ENCODE results near the gene TMEM132C.
"Not testable (repeated sequence)": the region's sequence is repeated elsewhere in the genome, so short reads cannot be mapped to it uniquely, and the experiment has no call there.

TMEM132C gene

GRCh38 chr12:128471491-128471890 lies 204.5 kb downstream of the TMEM132C start:
- no peak for DNase-seq (ENCODE audit: low spot score in 2 of 2)
- ATAC-seq (ENCODE audit: low read depth) = no peak
- Mint-ChIP-seq H3K4me3 (no peak overlapping the region), H3K27me3 (peaks cover 8% of the 10 kb centered on the region), H3K9me3 (peaks cover 8% of the 10 kb centered on the region), H3K4me1 (no peaks in the 10 kb centered on the region), H3K36me3 (peaks cover 8% of the 10 kb centered on the region), H3K27ac (no peak overlapping the region)

GRCh38 chr12:128474916-128475315 lies 207.9 kb downstream of the TMEM132C start:
- Mint-ChIP-seq H3K27ac (no peak overlapping the region), H3K27me3 (peaks cover 8% of the 10 kb centered on the region), H3K36me3 (peaks cover 8% of the 10 kb centered on the region), H3K4me1 (no peaks in the 10 kb centered on the region), H3K9me3 (peaks cover 8% of the 10 kb centered on the region), H3K4me3 (no peak overlapping the region)
- ATAC-seq (ENCODE audit: low read depth) = no peak
- DNase-seq (ENCODE audit: low spot score in 2 of 2) = no peak

GRCh38 chr12:128476266-128476665 lies 209.3 kb downstream of the TMEM132C start:
- ATAC-seq (ENCODE audit: low read depth) (no peak), DNase-seq (ENCODE audit: low spot score in 2 of 2) (no peak)
- Mint-ChIP-seq H3K9me3 (peaks cover 8% of the 10 kb centered on the region), H3K4me3 (no peak overlapping the region), H3K27me3 (peaks cover 8% of the 10 kb centered on the region), H3K27ac (no peak overlapping the region), H3K36me3 (peaks cover 8% of the 10 kb centered on the region), H3K4me1 (no peaks in the 10 kb centered on the region)

GRCh38 chr12:128483526-128484255 lies 216.7 kb downstream of the TMEM132C start:
- H3K4me3 Mint-ChIP-seq = no peak overlapping the region
- no peak for DNase-seq (ENCODE audit: low spot score in 2 of 2)
- H3K9me3 Mint-ChIP-seq = peaks cover 3% of the 10 kb centered on the region
- no peaks in the 10 kb centered on the region for H3K4me1 Mint-ChIP-seq
- ATAC-seq (ENCODE audit: low read depth) = no peak
- no peaks in the 10 kb centered on the region for H3K27me3 Mint-ChIP-seq
- no peak overlapping the region for H3K27ac Mint-ChIP-seq
- no peaks in the 10 kb centered on the region for H3K36me3 Mint-ChIP-seq

- DNase-seq (ENCODE audit: low spot score in 2 of 2); ATAC-seq (ENCODE audit: low read depth); H3K4me1 Mint-ChIP-seq; H3K36me3 Mint-ChIP-seq; H3K27me3 Mint-ChIP-seq; H3K27ac Mint-ChIP-seq; H3K4me3 Mint-ChIP-seq: not testable (repeated sequence)
- H3K9me3 Mint-ChIP-seq = peaks cover 16% of the 10 kb centered on the region
Observed at GRCh38 chr12:128497376-128497775, 230.4 kb downstream of the TMEM132C start.

- Mint-ChIP-seq H3K27me3 (no peaks in the 10 kb centered on the region), H3K9me3 (peaks cover 1% of the 10 kb centered on the region), H3K4me3 (no peak overlapping the region), H3K4me1 (no peaks in the 10 kb centered on the region), H3K27ac (no peak overlapping the region), H3K36me3 (no peaks in the 10 kb centered on the region)
- ATAC-seq (ENCODE audit: low read depth) (no peak), DNase-seq (ENCODE audit: low spot score in 2 of 2) (no peak)
Observed at GRCh38 chr12:128507470-128507869, 240.5 kb downstream of the TMEM132C start.

GRCh38 chr12:128509170-128509569 lies 242.2 kb downstream of the TMEM132C start:
- Mint-ChIP-seq H3K27me3 (peaks cover 2% of the 10 kb centered on the region), H3K36me3 (no peaks in the 10 kb centered on the region), H3K27ac (no peak overlapping the region), H3K4me3 (no peak overlapping the region), H3K9me3 (no peaks in the 10 kb centered on the region), H3K4me1 (no peaks in the 10 kb centered on the region)
- DNase-seq (ENCODE audit: low spot score in 2 of 2) (no peak), ATAC-seq (ENCODE audit: low read depth) (no peak)

GRCh38 chr12:128510511-128510910 lies 243.5 kb downstream of the TMEM132C start:
- Mint-ChIP-seq H3K36me3 (no peaks in the 10 kb centered on the region), H3K27me3 (peaks cover 2% of the 10 kb centered on the region), H3K9me3 (no peaks in the 10 kb centered on the region), H3K4me3 (no peak overlapping the region), H3K27ac (no peak overlapping the region), H3K4me1 (no peaks in the 10 kb centered on the region)
- ATAC-seq (ENCODE audit: low read depth) (no peak), DNase-seq (ENCODE audit: low spot score in 2 of 2) (no peak)

GRCh38 chr12:128513331-128513730 lies 246.4 kb downstream of the TMEM132C start:
- no peak overlapping the region for H3K4me3 Mint-ChIP-seq
- H3K27me3 Mint-ChIP-seq = peaks cover 2% of the 10 kb centered on the region
- no peak for ATAC-seq (ENCODE audit: low read depth)
- no peaks in the 10 kb centered on the region for H3K4me1 Mint-ChIP-seq
- no peak overlapping the region for H3K27ac Mint-ChIP-seq
- no peaks in the 10 kb centered on the region for H3K36me3 Mint-ChIP-seq
- no peak for DNase-seq (ENCODE audit: low spot score in 2 of 2)
- H3K9me3 Mint-ChIP-seq = no peaks in the 10 kb centered on the region

- no peak overlapping the region for H3K27ac Mint-ChIP-seq
- no peaks in the 10 kb centered on the region for H3K9me3 Mint-ChIP-seq
- no peak overlapping the region for H3K4me3 Mint-ChIP-seq
- no peaks in the 10 kb centered on the region for H3K36me3 Mint-ChIP-seq
- H3K27me3 Mint-ChIP-seq = peaks cover 2% of the 10 kb centered on the region
- no peak for ATAC-seq (ENCODE audit: low read depth)
- H3K4me1 Mint-ChIP-seq = no peaks in the 10 kb centered on the region
- no peak for DNase-seq (ENCODE audit: low spot score in 2 of 2)
Observed at GRCh38 chr12:128513831-128514230, 246.9 kb downstream of the TMEM132C start.

GRCh38 chr12:128518644-128519043 lies 251.7 kb downstream of the TMEM132C start:
- no peaks in the 10 kb centered on the region for H3K27me3 Mint-ChIP-seq
- H3K36me3 Mint-ChIP-seq = no peaks in the 10 kb centered on the region
- H3K9me3 Mint-ChIP-seq = peaks cover 2% of the 10 kb centered on the region
- H3K27ac Mint-ChIP-seq = no peak overlapping the region
- no peak for DNase-seq (ENCODE audit: low spot score in 2 of 2)
- H3K4me3 Mint-ChIP-seq = no peak overlapping the region
- H3K4me1 Mint-ChIP-seq = no peaks in the 10 kb centered on the region
- ATAC-seq (ENCODE audit: low read depth) = no peak

- no peak for DNase-seq (ENCODE audit: low spot score in 2 of 2)
- H3K4me3 Mint-ChIP-seq = no peak overlapping the region
- H3K36me3 Mint-ChIP-seq = no peaks in the 10 kb centered on the region
- H3K27ac Mint-ChIP-seq = no peak overlapping the region
- H3K9me3 Mint-ChIP-seq = peaks cover 2% of the 10 kb centered on the region
- no peaks in the 10 kb centered on the region for H3K4me1 Mint-ChIP-seq
- no peak for ATAC-seq (ENCODE audit: low read depth)
- H3K27me3 Mint-ChIP-seq = no peaks in the 10 kb centered on the region
Observed at GRCh38 chr12:128519426-128519825, 252.5 kb downstream of the TMEM132C start.

- Mint-ChIP-seq H3K4me3 (no peak overlapping the region), H3K4me1 (no peaks in the 10 kb centered on the region), H3K27ac (no peak overlapping the region), H3K9me3 (peaks cover 5% of the 10 kb centered on the region), H3K36me3 (no peaks in the 10 kb centered on the region), H3K27me3 (no peaks in the 10 kb centered on the region)
- ATAC-seq (ENCODE audit: low read depth) = no peak
- no peak for DNase-seq (ENCODE audit: low spot score in 2 of 2)
Observed at GRCh38 chr12:128521981-128522380, 255.0 kb downstream of the TMEM132C start.

- no peak overlapping the region for H3K4me3 Mint-ChIP-seq
- no peaks in the 10 kb centered on the region for H3K36me3 Mint-ChIP-seq
- ATAC-seq (ENCODE audit: low read depth) (no peak), DNase-seq (ENCODE audit: low spot score in 2 of 2) (no peak)
- no peak overlapping the region for H3K27ac Mint-ChIP-seq
- no peaks in the 10 kb centered on the region for H3K27me3 Mint-ChIP-seq
- H3K9me3 Mint-ChIP-seq = peaks cover 5% of the 10 kb centered on the region
- H3K4me1 Mint-ChIP-seq = no peaks in the 10 kb centered on the region
Observed at GRCh38 chr12:128524439-128524838, 257.5 kb downstream of the TMEM132C start.

- no peak for ATAC-seq (ENCODE audit: low read depth)
- Mint-ChIP-seq H3K36me3 (no peaks in the 10 kb centered on the region), H3K27ac (no peak overlapping the region), H3K4me3 (no peak overlapping the region), H3K9me3 (peaks cover 5% of the 10 kb centered on the region), H3K27me3 (no peaks in the 10 kb centered on the region), H3K4me1 (no peaks in the 10 kb centered on the region)
- no peak for DNase-seq (ENCODE audit: low spot score in 2 of 2)
Observed at GRCh38 chr12:128531170-128531569, 264.2 kb downstream of the TMEM132C start.
